NCI-H69 (cell line): ENCODE measurements around the gene RERE.
"Not testable (repeated sequence)": the region's sequence is repeated elsewhere in the genome, so short reads cannot be mapped to it uniquely, and the experiment has no call there.

Experiments used
- DNase-seq: peaks from one replicate; lab custom pipeline; 2025; lab: John Stamatoyannopoulos, UW

RERE gene

GRCh38 chr1:8641377-8641997 is 176.0 kb downstream of the RERE start:
- DNase-seq, result peak; percentile 23

- no peak for DNase-seq
Observed at GRCh38 chr1:8640950-8641349, 176.5 kb downstream of the RERE start.

- no peak for DNase-seq
Observed at GRCh38 chr1:8639148-8639547, 178.3 kb downstream of the RERE start.

GRCh38 chr1:8633741-8634501 is 183.5 kb downstream of the RERE start:
- no peak for DNase-seq

- peak; percentile 66 for DNase-seq
Observed at GRCh38 chr1:8632102-8632501, 185.3 kb downstream of the RERE start.

GRCh38 chr1:8631163-8631562 is 186.3 kb downstream of the RERE start:
- DNase-seq, result no peak

- peak; percentile 93 for DNase-seq
Observed at GRCh38 chr1:8629241-8630091, 188.0 kb downstream of the RERE start.

GRCh38 chr1:8628606-8629005 is 188.8 kb downstream of the RERE start:
- DNase-seq, result no peak

GRCh38 chr1:8627728-8628127 is 189.7 kb downstream of the RERE start:
- peak; percentile 20 for DNase-seq

- DNase-seq, result no peak
Observed at GRCh38 chr1:8625981-8626898, 191.2 kb downstream of the RERE start.

GRCh38 chr1:8625491-8625890 is 191.9 kb downstream of the RERE start:
- DNase-seq, result no peak

- not testable (repeated sequence) for DNase-seq
Observed at GRCh38 chr1:8623651-8624192, 193.7 kb downstream of the RERE start.

- peak; percentile 44 for DNase-seq
Observed at GRCh38 chr1:8621785-8622348, 195.6 kb downstream of the RERE start.

- peak; percentile 24 for DNase-seq
Observed at GRCh38 chr1:8621034-8621582, 196.3 kb downstream of the RERE start.

- peak; percentile 57 for DNase-seq
Observed at GRCh38 chr1:8619917-8620502, 197.4 kb downstream of the RERE start.

- DNase-seq, result not testable (repeated sequence)
Observed at GRCh38 chr1:8619419-8619818, 198.0 kb downstream of the RERE start.

GRCh38 chr1:8616791-8617190 is 200.6 kb downstream of the RERE start:
- DNase-seq, result not testable (repeated sequence)

GRCh38 chr1:8611634-8612515 is 205.6 kb downstream of the RERE start:
- peak; percentile 67 for DNase-seq

GRCh38 chr1:8607906-8608305 is 209.5 kb downstream of the RERE start:
- DNase-seq, result no peak
